ENCODE measurements around the gene TENT5C.

TENT5C gene

DNA sequence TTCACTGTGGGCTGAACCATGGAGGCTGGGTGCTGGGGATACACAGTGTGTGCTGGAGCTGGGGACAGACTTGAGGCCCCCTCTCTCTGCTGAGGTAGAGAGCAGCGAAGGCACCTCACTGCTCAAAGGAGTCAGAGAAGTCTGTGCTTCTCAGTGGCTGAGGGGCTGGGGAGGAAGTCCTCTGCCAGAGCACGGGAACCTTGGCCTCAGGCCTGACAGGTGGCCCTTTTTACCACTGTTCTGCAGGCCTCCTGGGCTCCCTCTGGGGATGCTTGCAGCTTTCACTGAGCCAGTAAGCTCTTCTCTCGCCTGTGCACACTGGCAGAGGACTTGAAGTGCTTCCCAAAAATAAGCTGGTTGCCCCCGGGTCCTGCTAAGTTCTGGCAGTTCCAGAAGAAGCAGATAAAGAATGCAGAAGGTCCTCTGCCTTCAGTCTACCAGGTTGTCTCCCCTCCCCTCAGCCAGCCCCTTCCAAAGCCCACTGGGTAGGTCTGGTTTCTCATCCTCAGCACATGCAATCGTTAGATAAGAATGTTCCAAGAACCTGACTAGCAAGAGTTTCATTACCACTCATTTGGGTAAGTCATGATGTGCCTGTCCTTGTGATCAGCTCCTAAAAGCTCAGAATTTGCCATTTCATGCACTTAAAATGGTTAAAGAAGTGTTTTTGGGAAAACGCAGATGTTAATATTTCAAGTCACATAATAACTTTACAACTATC is 53.9 kb downstream of the TENT5C start:
- ChIA-PET CTCF (no interaction called here), POLR2A (no interaction called here)
- Histone ChIP-seq H3K4me3 (ENCODE audit: low read depth, low read length) (no peak overlapping the region), H3K4me1 (ENCODE audit: control insufficient read depth, insufficient read depth, low read length) (no peaks in the 10 kb centered on the region; the same call in 1 of the 2 replicates), H3K9me3 (ENCODE audit: control insufficient read depth, insufficient read depth, low read depth, low read length) (no peaks in the 10 kb centered on the region), H3K27ac (ENCODE audit: extremely low read depth, low read depth, low read length) (no peak overlapping the region), H3K36me3 (ENCODE audit: control insufficient read depth in 2 of 2, insufficient read depth in 1 of 2, low read length in 2 of 2) (no peaks in the 10 kb centered on the region)
- TF ChIP-seq ZBTB21 (tag by site-specific recombination; IDR thresholded peaks at IDR 0.05) (no peak), ZNF585B (tag by site-specific recombination; IDR thresholded peaks at IDR 0.05) (no peak)

DNA sequence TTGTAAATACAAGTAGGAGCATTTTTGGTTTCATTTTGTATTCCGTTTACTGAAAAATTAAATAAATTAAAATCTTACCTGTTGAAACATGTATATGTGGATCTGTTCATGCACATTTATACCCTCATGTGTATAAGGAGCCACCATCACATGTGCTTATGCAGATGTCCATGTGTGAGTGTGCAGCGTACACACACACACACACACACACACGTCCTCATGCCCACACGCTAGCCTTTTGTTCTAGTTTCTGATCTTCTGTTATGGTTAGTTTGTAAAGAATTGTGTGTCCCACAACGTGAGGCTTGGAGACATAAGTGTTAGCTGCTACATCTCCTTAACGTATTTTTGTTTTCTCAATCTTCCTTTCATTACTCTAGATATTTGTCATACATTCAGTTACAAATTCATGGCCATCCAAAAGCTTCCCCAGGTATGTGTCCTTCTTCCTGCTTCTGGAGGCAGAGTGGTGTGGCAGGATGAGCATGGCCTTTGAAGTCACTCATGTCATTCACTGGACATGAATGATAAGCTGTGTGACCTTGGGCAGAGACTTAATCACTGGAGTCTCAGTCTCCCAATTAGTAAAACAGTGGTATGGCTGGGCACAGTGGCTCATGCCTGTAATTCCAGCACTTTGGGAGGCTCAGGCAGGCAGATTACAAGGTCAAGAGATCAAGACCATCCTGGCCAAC is 54.6 kb downstream of the TENT5C start:
- CTCF ChIA-PET: interaction anchor here (0.9 kb wide), 1 partner anchor 94 kb away, joined by 3 read pairs; no protein-coding TSS in a partner anchor
- Histone ChIP-seq H3K4me1 (ENCODE audit: control insufficient read depth, insufficient read depth, low read length) (no peaks in the 10 kb centered on the region), H3K9me3 (ENCODE audit: control insufficient read depth, insufficient read depth, low read depth, low read length) (no peaks in the 10 kb centered on the region), H3K36me3 (ENCODE audit: control insufficient read depth in 2 of 2, insufficient read depth in 1 of 2, low read length in 2 of 2) (no peaks in the 10 kb centered on the region), H3K4me3 (ENCODE audit: low read depth, low read length) (no peak overlapping the region), H3K27ac (ENCODE audit: extremely low read depth, low read depth, low read length) (no peak overlapping the region)
- POLR2A ChIA-PET: interaction anchor here (1.5 kb wide), 1 partner anchor 54 kb away, joined by 3 read pairs; no protein-coding TSS in a partner anchor
- TF ChIP-seq ZXDB (tag by site-specific recombination; IDR thresholded peaks at IDR 0.05): no peak
- no peak for TF ChIP-seq ZIC2 (tag by site-specific recombination; IDR thresholded peaks at IDR 0.05)

DNA sequence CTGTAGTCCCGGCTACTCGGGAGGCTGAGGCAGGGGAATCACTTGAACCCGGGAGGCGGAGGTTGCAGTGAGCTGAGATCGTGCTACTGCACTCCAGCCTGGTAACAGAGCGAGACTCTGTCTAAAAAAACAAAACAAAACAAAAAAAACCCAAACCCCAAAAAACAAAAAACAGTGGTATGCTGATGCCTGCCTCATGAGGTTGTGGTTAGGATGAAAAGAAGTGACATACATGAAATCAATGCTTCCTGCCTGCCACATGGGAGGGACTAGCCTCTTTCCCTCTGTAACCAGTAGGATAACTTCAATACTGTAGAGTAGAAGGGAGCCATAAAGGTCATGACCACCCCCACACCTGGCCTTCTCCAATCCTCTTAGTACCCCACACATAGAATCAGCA is 55.2 kb downstream of the TENT5C start:
- no peak overlapping the region for H3K4me3 ChIP-seq (ENCODE audit: low read depth, low read length)
- POLR2A ChIA-PET: interaction anchor here (1.5 kb wide), 1 partner anchor 55 kb away, joined by 3 read pairs; no protein-coding TSS in a partner anchor
- TF ChIP-seq HOXD13 (CRISPR knock-in tag; IDR thresholded peaks at IDR 0.05; ENCODE audit: borderline replicate concordance): no peak
- TF ChIP-seq TCF7L2 (IDR thresholded peaks at IDR 0.05; ENCODE audit: borderline replicate concordance, low read depth, low read length): no peak
- no peak for TF ChIP-seq ZNF544 (tag by site-specific recombination; IDR thresholded peaks at IDR 0.05)
- no peak for TF ChIP-seq ZEB2 (tag by site-specific recombination; IDR thresholded peaks at IDR 0.05)
- no peak for TF ChIP-seq ZBTB7A (tag by site-specific recombination; IDR thresholded peaks at IDR 0.05; ENCODE audit: low read depth)
- TF ChIP-seq GLIS1 (tag by site-specific recombination; IDR thresholded peaks at IDR 0.05): no peak
- no peak for TF ChIP-seq ZNF660 (tag by site-specific recombination; IDR thresholded peaks at IDR 0.05)
- TF ChIP-seq ZNF302 (tag by site-specific recombination; IDR thresholded peaks at IDR 0.05; ENCODE audit: low read depth): no peak
- TF ChIP-seq TRIM28 (IDR thresholded peaks at IDR 0.05; ENCODE audit: borderline replicate concordance, low read length): no peak
- TF ChIP-seq, protein P1, sequence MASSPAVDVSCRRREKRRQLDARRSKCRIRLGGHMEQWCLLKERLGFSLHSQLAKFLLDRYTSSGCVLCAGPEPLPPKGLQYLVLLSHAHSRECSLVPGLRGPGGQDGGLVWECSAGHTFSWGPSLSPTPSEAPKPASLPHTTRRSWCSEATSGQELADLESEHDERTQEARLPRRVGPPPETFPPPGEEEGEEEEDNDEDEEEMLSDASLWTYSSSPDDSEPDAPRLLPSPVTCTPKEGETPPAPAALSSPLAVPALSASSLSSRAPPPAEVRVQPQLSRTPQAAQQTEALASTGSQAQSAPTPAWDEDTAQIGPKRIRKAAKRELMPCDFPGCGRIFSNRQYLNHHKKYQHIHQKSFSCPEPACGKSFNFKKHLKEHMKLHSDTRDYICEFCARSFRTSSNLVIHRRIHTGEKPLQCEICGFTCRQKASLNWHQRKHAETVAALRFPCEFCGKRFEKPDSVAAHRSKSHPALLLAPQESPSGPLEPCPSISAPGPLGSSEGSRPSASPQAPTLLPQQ (tag by site-specific recombination; IDR thresholded peaks at IDR 0.05): no peak
- no peak for TF ChIP-seq ZNF404 (tag by site-specific recombination; IDR thresholded peaks at IDR 0.05)
- TF ChIP-seq WT1 (tag by site-specific recombination; IDR thresholded peaks at IDR 0.05): no peak
- no peaks in the 10 kb centered on the region for H3K4me1 ChIP-seq (ENCODE audit: control insufficient read depth, insufficient read depth, low read length)
- no peaks in the 10 kb centered on the region for H3K9me3 ChIP-seq (ENCODE audit: control insufficient read depth, insufficient read depth, low read depth, low read length)
- CTCF ChIA-PET: interaction anchor here (0.6 to 0.9 kb wide), 2 partner anchors 18 to 93 kb away, joined by 3 to 4 read pairs; no protein-coding TSS in a partner anchor
- H3K36me3 ChIP-seq (ENCODE audit: control insufficient read depth in 2 of 2, insufficient read depth in 1 of 2, low read length in 2 of 2): no peaks in the 10 kb centered on the region
- H3K27ac ChIP-seq (ENCODE audit: extremely low read depth, low read depth, low read length): no peak overlapping the region

DNA sequence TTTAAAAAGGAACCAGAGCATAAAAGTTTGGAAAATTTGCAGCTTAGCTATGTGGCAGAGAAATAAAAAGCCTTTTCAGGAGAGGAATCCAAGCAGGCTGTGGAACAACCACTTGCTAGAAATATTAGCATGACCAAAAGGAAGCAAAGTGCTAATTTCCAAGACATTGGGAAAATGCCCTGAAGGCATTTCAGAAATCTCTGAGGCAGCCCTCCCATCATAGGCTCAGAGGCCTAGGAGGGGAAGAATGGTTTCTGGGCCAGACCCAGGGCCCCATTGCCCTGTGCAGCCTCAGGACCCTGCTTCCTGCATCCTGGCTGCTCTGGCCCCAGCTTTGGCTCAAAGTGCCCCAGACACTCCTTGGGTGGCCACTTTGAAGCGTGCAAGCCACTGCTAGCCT is 56.8 kb downstream of the TENT5C start:
- Histone ChIP-seq H3K4me1 (ENCODE audit: control insufficient read depth, insufficient read depth, low read length) (no peaks in the 10 kb centered on the region), H3K27ac (ENCODE audit: extremely low read depth, low read depth, low read length) (no peak overlapping the region), H3K9me3 (ENCODE audit: control insufficient read depth, insufficient read depth, low read depth, low read length) (no peaks in the 10 kb centered on the region), H3K4me3 (ENCODE audit: low read depth, low read length) (no peak overlapping the region), H3K36me3 (ENCODE audit: control insufficient read depth in 2 of 2, insufficient read depth in 1 of 2, low read length in 2 of 2) (no peaks in the 10 kb centered on the region)
- POLR2A ChIA-PET: no interaction called here
- CTCF ChIA-PET: interaction anchor here (1.4 kb wide), 1 partner anchor 93 kb away, joined by 3 read pairs; no protein-coding TSS in a partner anchor
- TF ChIP-seq ZNF223 (tag by site-specific recombination; IDR thresholded peaks at IDR 0.05) (no peak), HOXC10 (CRISPR knock-in tag; IDR thresholded peaks at IDR 0.05) (no peak), ZNF658 (tag by site-specific recombination; IDR thresholded peaks at IDR 0.05) (no peak), ZNF23 (tag by site-specific recombination; IDR thresholded peaks at IDR 0.05; ENCODE audit: borderline replicate concordance) (no peak)
- TF ChIP-seq, protein P2, sequence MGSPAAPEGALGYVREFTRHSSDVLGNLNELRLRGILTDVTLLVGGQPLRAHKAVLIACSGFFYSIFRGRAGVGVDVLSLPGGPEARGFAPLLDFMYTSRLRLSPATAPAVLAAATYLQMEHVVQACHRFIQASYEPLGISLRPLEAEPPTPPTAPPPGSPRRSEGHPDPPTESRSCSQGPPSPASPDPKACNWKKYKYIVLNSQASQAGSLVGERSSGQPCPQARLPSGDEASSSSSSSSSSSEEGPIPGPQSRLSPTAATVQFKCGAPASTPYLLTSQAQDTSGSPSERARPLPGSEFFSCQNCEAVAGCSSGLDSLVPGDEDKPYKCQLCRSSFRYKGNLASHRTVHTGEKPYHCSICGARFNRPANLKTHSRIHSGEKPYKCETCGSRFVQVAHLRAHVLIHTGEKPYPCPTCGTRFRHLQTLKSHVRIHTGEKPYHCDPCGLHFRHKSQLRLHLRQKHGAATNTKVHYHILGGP (tag by site-specific recombination; IDR thresholded peaks at IDR 0.05): no peak
- TF ChIP-seq, protein P3, sequence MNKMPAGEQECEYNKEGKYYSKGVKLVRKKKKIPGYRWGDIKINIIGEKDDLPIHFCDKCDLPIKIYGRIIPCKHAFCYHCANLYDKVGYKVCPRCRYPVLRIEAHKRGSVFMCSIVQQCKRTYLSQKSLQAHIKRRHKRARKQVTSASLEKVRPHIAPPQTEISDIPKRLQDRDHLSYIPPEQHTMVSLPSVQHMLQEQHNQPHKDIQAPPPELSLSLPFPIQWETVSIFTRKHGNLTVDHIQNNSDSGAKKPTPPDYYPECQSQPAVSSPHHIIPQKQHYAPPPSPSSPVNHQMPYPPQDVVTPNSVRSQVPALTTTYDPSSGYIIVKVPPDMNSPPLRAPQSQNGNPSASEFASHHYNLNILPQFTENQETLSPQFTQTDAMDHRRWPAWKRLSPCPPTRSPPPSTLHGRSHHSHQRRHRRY (tag by site-specific recombination; IDR thresholded peaks at IDR 0.05): no peak
- TF ChIP-seq, protein P4, sequence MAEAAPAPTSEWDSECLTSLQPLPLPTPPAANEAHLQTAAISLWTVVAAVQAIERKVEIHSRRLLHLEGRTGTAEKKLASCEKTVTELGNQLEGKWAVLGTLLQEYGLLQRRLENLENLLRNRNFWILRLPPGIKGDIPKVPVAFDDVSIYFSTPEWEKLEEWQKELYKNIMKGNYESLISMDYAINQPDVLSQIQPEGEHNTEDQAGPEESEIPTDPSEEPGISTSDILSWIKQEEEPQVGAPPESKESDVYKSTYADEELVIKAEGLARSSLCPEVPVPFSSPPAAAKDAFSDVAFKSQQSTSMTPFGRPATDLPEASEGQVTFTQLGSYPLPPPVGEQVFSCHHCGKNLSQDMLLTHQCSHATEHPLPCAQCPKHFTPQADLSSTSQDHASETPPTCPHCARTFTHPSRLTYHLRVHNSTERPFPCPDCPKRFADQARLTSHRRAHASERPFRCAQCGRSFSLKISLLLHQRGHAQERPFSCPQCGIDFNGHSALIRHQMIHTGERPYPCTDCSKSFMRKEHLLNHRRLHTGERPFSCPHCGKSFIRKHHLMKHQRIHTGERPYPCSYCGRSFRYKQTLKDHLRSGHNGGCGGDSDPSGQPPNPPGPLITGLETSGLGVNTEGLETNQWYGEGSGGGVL (tag by site-specific recombination; IDR thresholded peaks at IDR 0.05): no peak

Measured in HEK293 (cell line).